Measurements from ENCODE around the gene TMEM135. TPM values are rescaled to one million over a fixed set of nuclear protein-coding genes. Genes with fewer than 3 reads are reported as not detected.
A peak's percentile ranks its signal among the peaks of the same experiment; 100 is the strongest.

TMEM135 gene
- total RNA-seq, 4 donors from 2014 or later = 17.2 to 69.6 (median 33.0) TPM

GRCh38 chr11:87331273-87331672, 293.5 kb downstream of the TMEM135 start:
- Histone ChIP-seq H3K9me3 (no peaks in the 10 kb centered on the region), H3K36me3 (no peaks in the 10 kb centered on the region), H3K4me1 (no peaks in the 10 kb centered on the region), H3K4me3 (replicated peaks in 1 of 3) (no peak overlapping the region), H3K27me3 (no peaks in the 10 kb centered on the region), H3K27ac (peak overlapping the region in 1 of 3 donors; percentile 3)
- 65 to 66% methylated on average over 6 of the region's 6 CpGs for WGBS, 2 donors
- no peak for TF ChIP-seq POLR2A (IDR thresholded peaks at IDR 0.05)
- no peak for TF ChIP-seq CTCF (IDR thresholded peaks at IDR 0.05)
- DNase-seq = no peak
- intact Hi-C loops (cut with DNase I) = no loop called here

DNA sequence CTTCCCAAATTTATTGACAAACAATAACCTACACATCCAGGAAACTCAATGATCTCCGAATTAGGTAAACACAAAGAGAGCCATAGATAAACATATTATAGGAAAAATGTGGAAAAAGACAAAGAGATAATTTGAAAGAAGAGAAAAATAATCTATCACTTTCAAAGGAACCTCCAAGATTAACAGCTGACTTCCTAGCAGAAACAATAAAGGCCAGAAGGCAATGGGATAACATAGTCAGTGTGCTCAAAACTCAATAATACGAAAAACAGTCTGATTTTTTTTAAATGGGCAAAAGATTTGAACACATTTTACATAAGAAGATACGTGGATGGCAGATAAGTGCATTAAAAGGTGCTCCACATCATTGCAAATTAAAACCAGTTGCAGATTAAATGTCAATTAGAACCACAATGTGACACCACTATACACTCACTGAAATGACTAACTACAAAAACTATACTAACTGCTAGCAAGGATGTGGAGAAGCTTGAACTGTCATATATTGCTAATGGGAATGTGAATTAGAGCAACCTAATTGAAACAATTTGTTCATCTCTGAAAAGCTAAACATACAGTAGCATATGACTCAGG, 300.4 kb downstream of the TMEM135 start:
- Histone ChIP-seq H3K4me1 (no peaks in the 10 kb centered on the region), H3K27me3 (no peaks in the 10 kb centered on the region), H3K4me3 (replicated peaks in 1 of 3) (no peak overlapping the region), H3K36me3 (no peaks in the 10 kb centered on the region), H3K27ac (no peak overlapping the region), H3K9me3 (no peaks in the 10 kb centered on the region)
- TF ChIP-seq POLR2A (IDR thresholded peaks at IDR 0.05) (no peak), CTCF (IDR thresholded peaks at IDR 0.05) (no peak)
- 94 to 95% methylated on average over 3 of the region's 3 CpGs for WGBS, 2 donors
- DNase-seq = no peak
- intact Hi-C loops (cut with DNase I) = no loop called here

- H3K9me3 ChIP-seq = no peaks in the 10 kb centered on the region
- intact Hi-C loops (cut with DNase I) = no loop called here
- H3K4me1 ChIP-seq = no peaks in the 10 kb centered on the region
- no peak overlapping the region for H3K27ac ChIP-seq
- DNase-seq = no peak
- no peaks in the 10 kb centered on the region for H3K27me3 ChIP-seq
- H3K36me3 ChIP-seq = no peaks in the 10 kb centered on the region
- TF ChIP-seq CTCF (IDR thresholded peaks at IDR 0.05) = no peak
- TF ChIP-seq POLR2A (IDR thresholded peaks at IDR 0.05) = no peak
- WGBS, 2 donors = 93 to 94% methylated on average over 5 of the region's 5 CpGs
- no peak overlapping the region for H3K4me3 ChIP-seq (replicated peaks in 1 of 3)
These were observed 301.7 kb downstream of the TMEM135 start for GRCh38 chr11:87339416-87339815.

DNA sequence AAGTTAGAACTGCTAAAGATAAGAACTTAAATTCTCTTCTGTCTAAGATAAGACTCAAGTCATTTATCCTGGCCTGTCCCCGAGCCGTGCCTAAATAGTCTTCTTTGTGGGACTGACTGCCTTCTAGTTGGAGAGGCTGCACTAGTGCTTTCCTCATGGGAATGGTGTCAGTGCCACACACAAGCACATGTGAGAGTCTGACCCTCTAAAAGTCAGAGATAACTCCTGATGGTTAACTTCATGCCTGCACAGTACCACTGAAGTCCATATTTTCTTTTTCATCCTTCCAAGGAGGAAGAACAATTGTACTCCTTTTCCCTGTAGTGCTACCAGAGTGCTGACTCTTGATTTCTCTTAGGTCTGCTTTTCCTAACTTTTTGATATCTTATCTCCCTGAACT, 309.7 kb downstream of the TMEM135 start:
- no peaks in the 10 kb centered on the region for H3K9me3 ChIP-seq
- no peaks in the 10 kb centered on the region for H3K36me3 ChIP-seq
- intact Hi-C loops (cut with DNase I) = no loop called here
- H3K27ac ChIP-seq = no peak overlapping the region
- TF ChIP-seq CTCF (IDR thresholded peaks at IDR 0.05) = no peak
- no peak for TF ChIP-seq POLR2A (IDR thresholded peaks at IDR 0.05)
- no peaks in the 10 kb centered on the region for H3K4me1 ChIP-seq
- no peak overlapping the region for H3K4me3 ChIP-seq (replicated peaks in 1 of 3)
- no peak for DNase-seq
- 69 to 73% methylated on average over 2 of the region's 2 CpGs for WGBS, 2 donors
- H3K27me3 ChIP-seq = no peaks in the 10 kb centered on the region

- no peaks in the 10 kb centered on the region for H3K36me3 ChIP-seq
- DNase-seq = no peak
- TF ChIP-seq POLR2A (IDR thresholded peaks at IDR 0.05) = no peak
- TF ChIP-seq CTCF (IDR thresholded peaks at IDR 0.05) = no peak
- intact Hi-C loops (cut with DNase I) = no loop called here
- no peaks in the 10 kb centered on the region for H3K9me3 ChIP-seq
- H3K27me3 ChIP-seq = no peaks in the 10 kb centered on the region
- H3K27ac ChIP-seq = no peak overlapping the region
- no peak overlapping the region for H3K4me3 ChIP-seq (replicated peaks in 1 of 3)
- peaks cover under 1% of the 10 kb centered on the region in 2 donors for H3K4me1 ChIP-seq
These were observed 310.1 kb downstream of the TMEM135 start for GRCh38 chr11:87347854-87348253.

All from thyroid gland (tissue), 4 donors.